Coronary artery (tissue), 2 donors: ENCODE results near the gene NUDT14.

Experiments used
- DNase-seq: peaks from one replicate; pipeline ENCODE4 v3.0.0-alpha.2; 2017; ENCODE audit warnings: low spot score
- H3K27ac ChIP-seq, 2 donors: fragments of 200-600 bp; sonication (generic); one replicate each; pipeline ENCODE4 v1.5.1; 2016 to 2019
- H3K4me3 ChIP-seq: fragments of 200-600 bp; sonication (generic); 2 replicates; pipeline ENCODE4 v1.5.1; 2016; ENCODE audit warnings: mild to moderate bottlenecking, moderate library complexity
- CTCF ChIP-seq: fragments of 200-600 bp; sonication (generic); IDR thresholded peaks from one replicate; pipeline ENCODE4 v1.5.1; 2019; ENCODE audit warnings: antibody characterized with exemption

NUDT14 gene

GRCh38 chr14:105131241-105131640 is 49.9 kb downstream of the NUDT14 start:
- DNase-seq: no peak
- TF ChIP-seq CTCF: no peak
- no peak overlapping the region for H3K27ac ChIP-seq
- H3K4me3 ChIP-seq: no peak overlapping the region

- Histone ChIP-seq H3K4me3 (no peak overlapping the region), H3K27ac (no peak overlapping the region)
- peak; percentile 29 for DNase-seq
- no peak for TF ChIP-seq CTCF
These were observed 53.1 kb downstream of the NUDT14 start for GRCh38 chr14:105128059-105128458.

GRCh38 chr14:105126981-105127329 is 54.2 kb downstream of the NUDT14 start:
- no peak for TF ChIP-seq CTCF
- H3K4me3 ChIP-seq: no peak overlapping the region
- H3K27ac ChIP-seq: no peak overlapping the region
- peak; percentile 14 for DNase-seq

- Histone ChIP-seq H3K4me3 (no peak overlapping the region), H3K27ac (no peak overlapping the region)
- TF ChIP-seq CTCF: no peak
- DNase-seq: peak; percentile 53
These were observed 54.8 kb downstream of the NUDT14 start for GRCh38 chr14:105126126-105126980.

GRCh38 chr14:105124823-105125222 is 56.3 kb downstream of the NUDT14 start:
- DNase-seq: no peak

GRCh38 chr14:105123981-105124765 is 56.9 kb downstream of the NUDT14 start:
- no peak overlapping the region for H3K4me3 ChIP-seq
- DNase-seq: peak; percentile 56
- no peak overlapping the region for H3K27ac ChIP-seq
- TF ChIP-seq CTCF: no peak

More at GRCh38 chr14:105124823-105125222, 56.3 kb downstream of the NUDT14 start:
- no peak for TF ChIP-seq CTCF
- Histone ChIP-seq H3K4me3 (no peak overlapping the region), H3K27ac (no peak overlapping the region)
